ENCODE results near the gene FAH. TPM values are rescaled to one million over a fixed set of nuclear protein-coding genes. Genes with fewer than 3 reads are reported as not detected.

The FAH gene
- total and polyA plus RNA-seq, 2 donors (not counting 3 experiments of a cell fraction or from before 2014, with no cell fraction given) = 18.2 to 18.7 TPM

- CTCF ChIA-PET = no interaction called here
- BruUV-seq (replicated peaks) = no TSS peak
- Histone ChIP-seq H3K79me2 (ENCODE audit: control insufficient read depth, insufficient read depth, low read length) (peaks cover 47% of the 10 kb centered on the region), H3K9me1 (replicated peaks; ENCODE audit: control insufficient read depth, extremely low read depth, insufficient read depth, low read length) (peaks cover 2% of the 10 kb centered on the region), H3K4me2 (ENCODE audit: insufficient read depth, low read length) (no peak overlapping the region), H3K4me1 (ENCODE audit: control insufficient read depth, extremely low read depth, insufficient read depth, low read length) (peaks cover 18% of the 10 kb centered on the region), H4K20me1 (replicated peaks; ENCODE audit: control insufficient read depth, extremely low read depth, insufficient read depth, low read length) (peaks cover 3% of the 10 kb centered on the region), H3K27ac (ENCODE audit: insufficient read depth, low read depth, low read length) (no peak overlapping the region), H2AFZ (ENCODE audit: low read depth, low read length) (no peak overlapping the region), H3K36me3 (ENCODE audit: control insufficient read depth in 2 of 2, extremely low read depth in 1 of 2, insufficient read depth in 2 of 2, low read length in 2 of 2) (no peaks in the 10 kb centered on the region), H3K9me3 (replicated peaks; ENCODE audit: control insufficient read depth, insufficient read depth, low read length) (no peaks in the 10 kb centered on the region), H3K9ac (replicated peaks; ENCODE audit: extremely low read depth, insufficient read depth, low read length) (no peak overlapping the region), H3K4me3 (replicated peaks in 1 of 3; ENCODE audit: insufficient read depth in 1 of 3, low read depth in 1 of 3, low read length in 3 of 3) (no peak overlapping the region), H3K27me3 (ENCODE audit: control insufficient read depth in 2 of 2, insufficient read depth in 2 of 2, low read length in 2 of 2) (no peaks in the 10 kb centered on the region)
- DNase-seq (ENCODE audit: low read depth, low spot score) (no peak), FAIRE-seq (no peak)
- TF ChIP-seq POLR2AphosphoS5 (IDR thresholded peaks at IDR 0.05; ENCODE audit: insufficient read depth, low read depth, low read length) = no peak
- TF ChIP-seq POLR2A (IDR thresholded peaks at IDR 0.05; ENCODE audit: low read depth, low read length) = no peak
- TF ChIP-seq GATA2 (IDR thresholded peaks at IDR 0.05; ENCODE audit: insufficient read depth, insufficient read length, low read depth, low read length) = no peak
- TF ChIP-seq JUN (IDR thresholded peaks at IDR 0.05; ENCODE audit: borderline replicate concordance, insufficient read depth, insufficient read length, low read depth) = no peak
- TF ChIP-seq EZH2 (IDR thresholded peaks at IDR 0.05; ENCODE audit: borderline replicate concordance, low read depth, low read length, severe bottlenecking) = no peak
- no peak for TF ChIP-seq MAX (IDR thresholded peaks at IDR 0.05; ENCODE audit: insufficient read depth, insufficient read length)
- TF ChIP-seq, protein P1, sequence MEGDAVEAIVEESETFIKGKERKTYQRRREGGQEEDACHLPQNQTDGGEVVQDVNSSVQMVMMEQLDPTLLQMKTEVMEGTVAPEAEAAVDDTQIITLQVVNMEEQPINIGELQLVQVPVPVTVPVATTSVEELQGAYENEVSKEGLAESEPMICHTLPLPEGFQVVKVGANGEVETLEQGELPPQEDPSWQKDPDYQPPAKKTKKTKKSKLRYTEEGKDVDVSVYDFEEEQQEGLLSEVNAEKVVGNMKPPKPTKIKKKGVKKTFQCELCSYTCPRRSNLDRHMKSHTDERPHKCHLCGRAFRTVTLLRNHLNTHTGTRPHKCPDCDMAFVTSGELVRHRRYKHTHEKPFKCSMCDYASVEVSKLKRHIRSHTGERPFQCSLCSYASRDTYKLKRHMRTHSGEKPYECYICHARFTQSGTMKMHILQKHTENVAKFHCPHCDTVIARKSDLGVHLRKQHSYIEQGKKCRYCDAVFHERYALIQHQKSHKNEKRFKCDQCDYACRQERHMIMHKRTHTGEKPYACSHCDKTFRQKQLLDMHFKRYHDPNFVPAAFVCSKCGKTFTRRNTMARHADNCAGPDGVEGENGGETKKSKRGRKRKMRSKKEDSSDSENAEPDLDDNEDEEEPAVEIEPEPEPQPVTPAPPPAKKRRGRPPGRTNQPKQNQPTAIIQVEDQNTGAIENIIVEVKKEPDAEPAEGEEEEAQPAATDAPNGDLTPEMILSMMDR (IDR thresholded peaks at IDR 0.05; ENCODE audit: extremely low read depth in 1 of 2, insufficient read depth in 1 of 2, low read depth in 1 of 2, low read length in 2 of 2) = no peak
- no peak for TF ChIP-seq FOS (IDR thresholded peaks at IDR 0.05; ENCODE audit: borderline replicate concordance, insufficient read depth, low read length)
- TF ChIP-seq MYC (IDR thresholded peaks at IDR 0.05; ENCODE audit: low read depth, low read length) = no peak
- POLR2A ChIA-PET = no interaction called here
- intact Hi-C loops (cut with micrococcal nuclease) = no loop called here
- dilution Hi-C loops (cut with MboI; ENCODE audit: extremely low pct_ligation_motif_present, low sequenced_read_pairs) = no loop called here
Measured at GRCh38 chr15:80107204-80107603, 45.6 kb upstream of the FAH start.

Data from endothelial cell of umbilical vein (primary cell).